ENCODE measurements around the gene PDE1C.

- no peak for TF ChIP-seq CTCF (conservative IDR thresholded peaks at IDR 0.05; ENCODE audit: low read length)
- TF ChIP-seq EZH2phosphoT487 (IDR thresholded peaks at IDR 0.05; ENCODE audit: borderline replicate concordance, low read depth, low read length), result no peak
Observed at GRCh38 chr7:31864646-31865045, 205.6 kb downstream of the PDE1C start.
